Measurements from ENCODE around the gene SPATA31A6.
"Not testable (repeated sequence)": the region's sequence is repeated elsewhere in the genome, so short reads cannot be mapped to it uniquely, and the experiment has no call there.

DNA sequence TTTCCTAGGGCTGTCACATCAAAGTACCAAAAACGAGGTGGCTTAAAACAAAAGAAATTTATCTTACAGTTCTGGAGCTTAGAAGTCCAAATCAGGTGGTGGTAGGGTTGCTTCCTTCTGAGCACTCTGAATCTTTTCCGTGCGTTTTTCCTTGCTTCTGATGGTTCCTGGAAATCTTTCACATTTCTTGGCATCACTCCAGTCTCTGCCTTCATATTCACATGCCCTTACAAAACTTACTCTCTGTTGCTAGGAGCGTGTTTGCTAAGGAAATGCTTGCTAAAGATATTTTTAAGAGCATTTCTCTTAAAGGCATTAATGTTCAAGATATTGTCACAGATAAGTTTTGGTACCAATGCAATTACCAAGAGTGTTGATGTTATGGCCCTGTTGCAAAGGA is 49.6 kb downstream of the SPATA31A6 start:
- not testable (repeated sequence) for TF ChIP-seq EP300, POLR2AphosphoS5, POLR2A (IDR thresholded peaks at IDR 0.05)
- TF ChIP-seq, protein P1, sequence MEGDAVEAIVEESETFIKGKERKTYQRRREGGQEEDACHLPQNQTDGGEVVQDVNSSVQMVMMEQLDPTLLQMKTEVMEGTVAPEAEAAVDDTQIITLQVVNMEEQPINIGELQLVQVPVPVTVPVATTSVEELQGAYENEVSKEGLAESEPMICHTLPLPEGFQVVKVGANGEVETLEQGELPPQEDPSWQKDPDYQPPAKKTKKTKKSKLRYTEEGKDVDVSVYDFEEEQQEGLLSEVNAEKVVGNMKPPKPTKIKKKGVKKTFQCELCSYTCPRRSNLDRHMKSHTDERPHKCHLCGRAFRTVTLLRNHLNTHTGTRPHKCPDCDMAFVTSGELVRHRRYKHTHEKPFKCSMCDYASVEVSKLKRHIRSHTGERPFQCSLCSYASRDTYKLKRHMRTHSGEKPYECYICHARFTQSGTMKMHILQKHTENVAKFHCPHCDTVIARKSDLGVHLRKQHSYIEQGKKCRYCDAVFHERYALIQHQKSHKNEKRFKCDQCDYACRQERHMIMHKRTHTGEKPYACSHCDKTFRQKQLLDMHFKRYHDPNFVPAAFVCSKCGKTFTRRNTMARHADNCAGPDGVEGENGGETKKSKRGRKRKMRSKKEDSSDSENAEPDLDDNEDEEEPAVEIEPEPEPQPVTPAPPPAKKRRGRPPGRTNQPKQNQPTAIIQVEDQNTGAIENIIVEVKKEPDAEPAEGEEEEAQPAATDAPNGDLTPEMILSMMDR (IDR thresholded peaks at IDR 0.05), result not testable (repeated sequence)

Data from upper lobe of left lung (tissue), 4 donors.